IPS DF 6.9 (cell line): Measurements from ENCODE around the gene CCL28.
"Not testable (repeated sequence)": the region's sequence is repeated elsewhere in the genome, so short reads cannot be mapped to it uniquely, and the experiment has no call there.

ENCODE experiments used
- DNase-seq: peaks from one replicate; pipeline ENCODE4 v3.0.0-alpha.2; 2013; ENCODE audit warnings: low read depth, low spot score
- H3K27ac ChIP-seq: one replicate; pipeline ENCODE4 v1.5.1; 2013; ENCODE audit warnings: low read length, control low read depth
- H3K27me3 ChIP-seq: 2 replicates; pipeline ENCODE4 v1.6.1; 2013; ENCODE audit warnings: mild to moderate bottlenecking, low read length; ENCODE audit not compliant: control insufficient read depth, insufficient read depth
- H3K36me3 ChIP-seq: 2 replicates; pipeline ENCODE4 v1.6.1; 2013; ENCODE audit warnings: low read length; ENCODE audit not compliant: control insufficient read depth, insufficient read depth
- H3K4me1 ChIP-seq: 2 replicates; pipeline ENCODE4 v1.6.1; 2013; ENCODE audit warnings: low read length; ENCODE audit not compliant: control insufficient read depth, insufficient read depth
- H3K4me3 ChIP-seq: 2 replicates; pipeline ENCODE4 v1.5.1; 2013; ENCODE audit warnings: mild to moderate bottlenecking, low read length
- H3K9me3 ChIP-seq: 2 replicates; pipeline ENCODE4 v1.6.1; 2013; ENCODE audit warnings: low read length, inconsistent platforms; ENCODE audit not compliant: control insufficient read depth, insufficient read depth
- WGBS: extraction: QIAGEN DNeasy Blood & Tissue Kit; methylation state at CpG from one replicate; pipeline ENCODE4 v1.1.7; 2013; ENCODE audit warnings: mixed read lengths, missing lambda C conversion rate; ENCODE audit not compliant: insufficient read length, insufficient coverage; 5-methylcytosine and 5-hydroxymethylcytosine counted together

Gene CCL28

DNA sequence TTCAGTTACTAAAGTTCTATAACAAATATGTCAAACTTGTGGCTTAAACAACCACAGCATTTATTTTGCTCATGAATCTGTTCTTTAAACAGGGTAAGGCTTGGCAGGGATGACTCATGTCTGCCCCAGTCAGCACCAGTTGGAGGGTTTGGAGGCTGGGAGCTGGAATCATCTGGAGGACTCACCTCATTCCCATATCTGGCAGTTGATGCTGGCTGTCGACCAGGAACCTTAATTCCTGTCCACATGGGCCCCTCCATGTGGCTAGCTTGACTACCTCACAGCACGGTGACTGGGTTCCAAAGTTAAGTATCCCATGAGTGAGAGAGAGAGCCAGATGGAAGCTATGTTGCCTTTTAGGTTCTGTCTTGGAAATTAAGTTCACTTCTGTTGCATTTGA lies 13.8 kb upstream of the CCL28 start:
- WGBS, result no CpG with 5 or more reads among the region's 2 CpGs
- Histone ChIP-seq H3K27me3 (no peaks in the 10 kb centered on the region), H3K9me3 (no peaks in the 10 kb centered on the region), H3K4me1 (no peaks in the 10 kb centered on the region), H3K4me3 (no peak overlapping the region), H3K27ac (no peak overlapping the region), H3K36me3 (no peaks in the 10 kb centered on the region)
- no peak for DNase-seq

DNA sequence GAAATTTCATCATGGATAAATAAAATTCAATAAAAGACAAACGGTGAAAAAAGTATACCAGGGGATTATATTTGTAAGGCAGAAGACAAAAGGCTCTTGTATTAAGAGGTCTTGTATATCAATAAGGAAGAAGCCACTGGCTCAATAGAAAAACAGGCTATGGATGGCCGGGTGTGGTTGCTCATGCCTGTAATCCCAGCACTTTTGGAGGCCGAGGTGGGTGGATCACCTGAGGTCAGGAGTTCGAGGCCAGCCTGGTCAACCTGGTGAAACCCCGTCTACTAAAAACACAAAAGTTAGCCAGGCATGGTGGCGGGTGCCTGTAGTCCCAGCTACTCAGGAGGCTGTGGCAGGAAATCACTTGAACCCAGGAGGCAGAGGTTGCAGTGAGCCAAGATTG lies 10.9 kb upstream of the CCL28 start:
- not testable (repeated sequence) for H3K4me1 ChIP-seq, H3K4me3 ChIP-seq, H3K27me3 ChIP-seq, H3K27ac ChIP-seq, DNase-seq, H3K9me3 ChIP-seq, H3K36me3 ChIP-seq
- no CpG with 5 or more reads among the region's 6 CpGs for WGBS

DNA sequence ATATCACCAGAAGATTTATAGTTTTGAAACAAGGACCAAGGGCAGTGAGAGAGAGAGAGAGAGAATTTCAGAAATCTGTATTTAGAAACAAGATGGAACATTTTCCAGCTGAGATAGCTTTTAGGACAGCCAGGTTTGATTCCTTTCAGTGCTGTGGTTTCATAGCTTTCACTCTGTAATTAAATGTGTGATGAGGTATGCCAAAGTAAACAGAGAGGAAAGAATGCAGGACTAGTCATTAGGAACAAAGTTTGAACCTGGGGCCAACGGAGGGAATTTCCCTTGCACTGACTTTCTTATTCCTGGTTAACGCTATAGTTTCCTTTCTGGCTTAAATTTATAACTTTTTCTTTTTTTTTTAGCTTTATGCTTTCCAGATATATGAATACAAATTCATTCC lies 10.0 kb upstream of the CCL28 start:
- H3K27ac ChIP-seq, result no peak overlapping the region
- DNase-seq, result no peak

DNA sequence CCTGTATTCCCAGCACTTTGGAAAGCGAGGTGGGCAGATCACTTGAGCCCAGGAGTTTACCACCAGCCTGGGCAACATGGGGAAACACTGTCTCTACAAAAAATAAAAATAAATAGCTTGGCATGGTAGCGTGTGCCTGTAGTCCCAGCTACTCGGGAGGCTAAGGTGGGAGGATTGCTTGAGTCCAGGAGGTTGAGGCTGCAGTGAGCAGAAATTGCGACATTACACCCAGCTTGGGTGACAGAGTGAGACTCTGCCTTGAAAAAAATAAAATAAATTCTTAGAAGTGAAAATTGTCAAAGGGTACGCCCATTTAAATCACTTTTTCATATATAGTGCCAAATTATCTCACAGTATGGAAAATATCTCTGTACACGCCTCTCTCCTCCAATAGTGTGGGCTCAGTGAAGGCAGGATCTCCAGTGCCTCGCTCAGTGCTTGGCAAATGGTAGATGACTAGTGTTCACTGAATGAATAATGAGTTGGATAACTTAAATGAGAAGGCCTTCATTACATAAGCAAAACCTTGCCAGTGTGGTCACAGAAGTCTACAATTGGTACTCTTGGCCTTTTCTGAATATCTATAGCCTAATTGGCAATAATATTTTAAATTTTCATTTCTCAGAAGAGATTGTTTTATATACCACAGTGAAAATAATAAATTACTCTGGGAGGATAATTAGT lies 9.4 kb upstream of the CCL28 start:
- Histone ChIP-seq H3K27ac (no peak overlapping the region), H3K4me3 (no peak overlapping the region), H3K27me3 (no peaks in the 10 kb centered on the region), H3K9me3 (no peaks in the 10 kb centered on the region), H3K36me3 (no peaks in the 10 kb centered on the region), H3K4me1 (no peaks in the 10 kb centered on the region)
- no CpG with 5 or more reads among the region's 7 CpGs for WGBS
- DNase-seq, result no peak

More for the DNA sequence above, 10.0 kb upstream of the CCL28 start:
- no peaks in the 10 kb centered on the region for H3K4me1 ChIP-seq
- no peaks in the 10 kb centered on the region for H3K27me3 ChIP-seq
- no peaks in the 10 kb centered on the region for H3K36me3 ChIP-seq
- H3K4me3 ChIP-seq, result no peak overlapping the region
- no CpG with 5 or more reads among the region's 2 CpGs for WGBS
- H3K9me3 ChIP-seq, result no peaks in the 10 kb centered on the region

DNA sequence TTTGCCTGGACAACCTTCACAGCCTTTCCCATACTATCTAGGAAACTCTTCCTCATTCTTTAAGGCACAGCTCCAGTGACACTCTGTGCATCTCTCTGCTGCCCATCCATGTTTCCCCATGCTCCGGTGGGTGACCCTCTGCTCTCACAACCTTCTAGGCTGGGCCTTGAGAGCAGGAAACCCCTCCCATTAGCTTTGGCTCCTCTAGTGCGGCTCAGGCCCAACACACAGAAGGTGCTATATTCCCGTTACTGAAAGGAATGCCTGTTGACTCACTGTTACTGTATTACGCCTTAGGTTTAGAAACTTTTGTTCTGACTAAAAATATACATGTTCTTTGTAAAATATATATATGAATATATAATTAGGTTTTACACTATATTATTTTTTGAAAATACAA lies 8.1 kb upstream of the CCL28 start:
- Histone ChIP-seq H3K27me3 (no peaks in the 10 kb centered on the region), H3K27ac (no peak overlapping the region), H3K36me3 (no peaks in the 10 kb centered on the region), H3K4me1 (no peaks in the 10 kb centered on the region), H3K9me3 (no peaks in the 10 kb centered on the region), H3K4me3 (no peak overlapping the region)
- no CpG with 5 or more reads among the region's 4 CpGs for WGBS
- no peak for DNase-seq

DNA sequence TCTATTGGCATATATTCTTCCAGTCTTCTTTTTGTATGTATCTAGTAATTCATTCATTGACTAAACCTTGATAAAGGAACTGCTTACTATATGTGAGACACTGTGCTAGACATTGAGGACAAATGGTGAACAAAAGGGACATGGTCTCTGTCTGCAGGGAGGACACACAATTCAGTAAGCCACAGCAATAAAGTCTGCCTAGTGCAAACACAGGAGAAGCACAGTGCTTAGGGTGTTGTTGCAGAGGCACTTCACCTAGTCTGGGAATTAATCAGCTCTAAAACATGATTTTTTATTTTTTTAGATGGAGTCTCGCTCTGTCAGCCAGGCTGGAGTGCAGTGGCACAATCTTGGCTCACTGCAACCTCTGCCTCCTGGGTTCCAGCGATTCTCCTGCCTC lies 6.4 kb upstream of the CCL28 start:
- DNase-seq, result no peak
- no peak overlapping the region for H3K4me3 ChIP-seq
- H3K27ac ChIP-seq, result no peak overlapping the region
- no peaks in the 10 kb centered on the region for H3K36me3 ChIP-seq
- WGBS, result no CpG with 5 or more reads among the region's 2 CpGs
- H3K9me3 ChIP-seq, result no peaks in the 10 kb centered on the region
- H3K27me3 ChIP-seq, result no peaks in the 10 kb centered on the region
- H3K4me1 ChIP-seq, result no peaks in the 10 kb centered on the region

DNA sequence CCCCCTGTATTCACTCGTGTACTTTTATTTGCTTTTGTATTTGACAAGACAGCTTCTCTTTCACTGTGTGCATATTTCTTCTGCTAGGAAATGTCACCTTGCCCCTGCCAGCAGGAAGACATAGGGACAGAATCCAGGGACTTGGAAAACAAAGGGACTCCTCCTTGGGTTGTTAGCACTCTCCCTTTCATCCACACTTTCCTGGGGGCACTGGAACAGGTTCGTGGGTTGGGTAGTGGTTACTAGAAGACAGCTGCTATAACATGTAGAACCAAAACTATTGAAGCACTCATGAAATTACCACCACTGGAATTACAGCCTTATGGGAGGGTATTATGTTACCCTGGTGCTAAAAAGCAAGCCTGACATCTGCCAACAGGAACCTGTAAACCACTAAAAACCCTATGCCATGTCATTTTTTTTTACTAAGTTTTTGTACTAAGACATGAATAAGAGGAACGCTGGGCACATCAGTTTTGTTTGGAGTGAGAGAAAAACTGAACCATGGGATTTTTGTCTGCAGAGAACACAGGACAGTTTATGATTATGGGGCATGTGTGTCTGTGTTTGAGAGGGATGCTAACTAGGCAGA lies 4.7 kb upstream of the CCL28 start:
- H3K9me3 ChIP-seq, result no peaks in the 10 kb centered on the region
- DNase-seq, result no peak
- no peak overlapping the region for H3K4me3 ChIP-seq
- H3K36me3 ChIP-seq, result no peaks in the 10 kb centered on the region
- no peak overlapping the region for H3K27ac ChIP-seq
- no peaks in the 10 kb centered on the region for H3K27me3 ChIP-seq
- H3K4me1 ChIP-seq, result no peaks in the 10 kb centered on the region
- WGBS, result no CpG with 5 or more reads among the region's 3 CpGs

DNA sequence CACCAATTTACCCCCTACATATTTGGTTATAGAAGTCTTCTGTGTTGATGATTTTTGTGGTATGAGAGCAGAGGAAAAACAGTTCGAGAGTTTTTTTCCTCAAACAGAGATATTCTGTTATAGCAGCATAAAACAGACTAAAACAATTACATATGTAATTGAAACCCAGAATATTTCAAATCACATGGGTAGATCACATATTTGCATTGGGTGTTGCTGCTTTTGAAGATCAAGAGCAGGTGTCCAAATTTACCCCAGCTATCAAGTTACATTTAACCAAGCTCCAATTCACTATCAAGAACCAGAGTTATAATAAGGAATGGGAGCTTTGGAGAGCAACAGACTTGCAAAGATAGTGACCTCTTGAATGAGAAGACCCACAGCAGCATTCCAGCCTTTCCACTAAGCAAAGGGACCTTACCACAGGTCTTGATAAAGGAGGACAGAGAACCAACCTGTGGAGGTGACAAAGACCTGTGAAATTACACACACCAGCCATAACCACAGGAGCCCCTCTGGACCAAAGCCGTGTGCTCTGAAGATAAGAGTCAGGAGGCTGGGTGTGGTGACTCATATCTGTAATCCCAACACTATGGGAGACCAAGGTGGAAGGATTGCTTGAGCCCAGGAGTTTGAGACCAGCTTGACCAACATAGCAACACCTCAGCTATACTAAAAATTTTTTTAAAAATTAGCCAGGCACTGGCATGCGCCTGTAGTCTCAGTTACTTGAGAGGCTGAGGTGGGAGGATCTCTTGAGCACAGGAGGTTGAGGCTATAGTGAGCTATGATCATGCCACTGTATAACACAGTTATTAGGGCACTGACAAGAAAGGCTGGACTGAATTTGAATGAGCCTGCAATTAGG lies 4.0 kb upstream of the CCL28 start:
- Histone ChIP-seq H3K27me3 (no peaks in the 10 kb centered on the region), H3K4me3 (no peak overlapping the region), H3K36me3 (no peaks in the 10 kb centered on the region), H3K4me1 (no peaks in the 10 kb centered on the region), H3K9me3 (no peaks in the 10 kb centered on the region), H3K27ac (no peak overlapping the region)
- no CpG with 5 or more reads among the region's 3 CpGs for whole genome bisulfite sequencing
- DNase-seq, result no peak

DNA sequence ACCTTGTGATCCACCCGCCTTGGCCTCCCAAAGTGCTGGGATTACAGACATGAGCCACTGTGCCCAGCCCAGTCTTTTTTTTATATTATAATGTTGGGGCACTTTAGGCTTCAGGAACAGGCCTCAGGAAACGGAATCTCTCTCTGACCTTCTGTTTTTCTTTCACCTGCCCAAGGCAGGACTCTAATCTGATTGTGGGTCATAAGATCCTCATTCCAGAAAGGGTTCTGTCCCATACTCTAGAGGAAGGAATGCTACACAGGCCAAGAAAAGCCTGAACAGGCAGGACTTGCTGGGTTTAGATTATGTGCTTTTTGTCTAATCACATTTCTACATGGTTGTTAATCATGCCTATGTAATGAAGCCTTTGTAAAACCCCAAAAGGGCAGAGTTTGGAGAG lies 1.8 kb upstream of the CCL28 start:
- no peaks in the 10 kb centered on the region for H3K27me3 ChIP-seq
- DNase-seq, result no peak
- H3K9me3 ChIP-seq, result no peaks in the 10 kb centered on the region
- H3K4me3 ChIP-seq, result no peak overlapping the region
- no peaks in the 10 kb centered on the region for H3K4me1 ChIP-seq
- no peaks in the 10 kb centered on the region for H3K36me3 ChIP-seq
- no peak overlapping the region for H3K27ac ChIP-seq
- no CpG with 5 or more reads among the region's 2 CpGs for WGBS

DNA sequence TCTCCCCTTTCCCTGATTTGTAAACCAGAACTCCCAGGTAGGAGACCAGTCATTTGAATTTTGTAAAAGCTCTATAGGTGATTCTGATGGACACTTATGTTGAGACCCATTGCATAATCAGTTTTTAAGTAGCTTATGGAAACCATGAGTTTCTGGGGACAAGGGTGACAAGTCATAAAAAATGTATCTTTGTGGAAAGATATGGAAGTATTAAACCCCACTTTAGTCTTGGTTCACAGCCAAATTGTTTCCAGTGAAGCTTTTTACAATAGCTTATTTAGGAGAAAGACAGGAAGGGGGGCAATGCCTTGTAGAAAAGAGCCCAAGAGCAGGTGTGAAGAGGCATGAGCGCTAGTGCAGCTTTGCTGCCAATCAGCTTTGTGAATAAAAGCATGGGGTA lies 453 bp upstream of the CCL28 start:
- no peak for DNase-seq
- no peaks in the 10 kb centered on the region for H3K9me3 ChIP-seq
- no peaks in the 10 kb centered on the region for H3K36me3 ChIP-seq
- H3K27me3 ChIP-seq, result no peaks in the 10 kb centered on the region
- H3K4me3 ChIP-seq, result no peak overlapping the region
- no peak overlapping the region for H3K27ac ChIP-seq
- WGBS, result no CpG with 5 or more reads among the region's 1 CpG
- H3K4me1 ChIP-seq, result no peaks in the 10 kb centered on the region
